GM23338 (cell line): Measurements from ENCODE around the gene SLC7A14. TPM values are rescaled to one million over a fixed set of nuclear protein-coding genes. Genes with fewer than 3 reads are reported as not detected.

Experiments used
- ATAC-seq: fragments of 200-7000 bp; cut with Tn5 transposase; 3 replicates; pipeline ENCODE4 v1.9.1; 2020
- DNase-seq: peaks from one replicate; pipeline ENCODE4 v3.0.0-alpha.2; 2015; ENCODE audit warnings: low spot score
- H2AFZ ChIP-seq: fragments of 200-600 bp; sonication (generic); 2 replicates; pipeline ENCODE4 v1.8.0; 2016; ENCODE audit warnings: antibody characterized with exemption, mild to moderate bottlenecking, moderate library complexity
- H3F3A ChIP-seq: fragments of 200-600 bp; sonication (generic); replicated peaks from 2 replicates; pipeline ENCODE4 v1.8.0; 2017; ENCODE audit warnings: antibody characterized with exemption, mixed run types, low read depth
- H3K27ac ChIP-seq: fragments of 200-600 bp; sonication (generic); 2 replicates; pipeline ENCODE4 v1.6.1; 2016; ENCODE audit warnings: low read depth
- H3K27me3 ChIP-seq: fragments of 200-600 bp; sonication (generic); 2 replicates; pipeline ENCODE4 v1.8.0; 2016; ENCODE audit warnings: mild to moderate bottlenecking, mixed run types, moderate library complexity; ENCODE audit not compliant: insufficient read depth
- H3K36me3 ChIP-seq: fragments of 200-600 bp; sonication (generic); 2 replicates; pipeline ENCODE4 v1.8.0; 2016; ENCODE audit warnings: mild to moderate bottlenecking; ENCODE audit not compliant: insufficient read depth
- H3K4me1 ChIP-seq: fragments of 200-600 bp; sonication (generic); 2 replicates; pipeline ENCODE4 v1.8.0; 2016; ENCODE audit warnings: mild to moderate bottlenecking, moderate library complexity; ENCODE audit not compliant: insufficient read depth
- H3K4me2 ChIP-seq: fragments of 200-600 bp; sonication (generic); 2 replicates; pipeline ENCODE4 v1.7.1; 2017; ENCODE audit warnings: mixed run types
- H3K4me3 ChIP-seq: fragments of 200-600 bp; sonication (generic); 2 replicates; pipeline ENCODE4 v1.6.1; 2016; ENCODE audit warnings: mixed run types
- H3K79me2 ChIP-seq: fragments of 200-600 bp; sonication (generic); replicated peaks from 2 replicates; pipeline ENCODE4 v1.8.0; 2017; ENCODE audit warnings: mild to moderate bottlenecking; ENCODE audit not compliant: insufficient read depth
- H3K9me2 ChIP-seq: fragments of 200-600 bp; sonication (generic); 2 replicates; pipeline ENCODE4 v1.8.0; 2017; ENCODE audit not compliant: insufficient read depth
- H4K20me1 ChIP-seq: fragments of 200-600 bp; sonication (generic); replicated peaks from 2 replicates; pipeline ENCODE4 v1.8.0; 2017; ENCODE audit warnings: mild to moderate bottlenecking; ENCODE audit not compliant: insufficient read depth
- H3K27ac Mint-ChIP-seq: 2 replicates; pipeline ENCODE4 v1.8.0; 2020; ENCODE audit warnings: inconsistent platforms, mild to moderate bottlenecking, moderate library complexity, mixed read lengths
- H3K27me3 Mint-ChIP-seq: 3 replicates; pipeline ENCODE4 v1.8.0; 2022; ENCODE audit warnings: low read depth, mild to moderate bottlenecking, moderate library complexity, mixed read lengths, inconsistent platforms; ENCODE audit not compliant: insufficient read depth, poor library complexity
- H3K36me3 Mint-ChIP-seq: 3 replicates; pipeline ENCODE4 v1.8.0; 2021; ENCODE audit warnings: low read depth, mild to moderate bottlenecking, inconsistent platforms, moderate library complexity, mixed read lengths
- H3K4me1 Mint-ChIP-seq: 3 replicates; pipeline ENCODE4 v1.8.0; 2020; ENCODE audit warnings: mild to moderate bottlenecking, inconsistent platforms, mixed read lengths
- H3K4me3 Mint-ChIP-seq: 3 replicates; pipeline ENCODE4 v1.8.0; 2021; ENCODE audit warnings: moderate library complexity, mild to moderate bottlenecking, inconsistent platforms, mixed read lengths
- H3K9me3 Mint-ChIP-seq: 3 replicates; pipeline ENCODE4 v1.8.0; 2020; ENCODE audit warnings: moderate library complexity, mild to moderate bottlenecking, inconsistent platforms, mixed read lengths
- EZH2 ChIP-seq: fragments of 200-600 bp; sonication (generic); IDR thresholded peaks from one replicate; pipeline ENCODE4 v1.8.0; 2017; ENCODE audit warnings: antibody characterized with exemption, mild to moderate bottlenecking, low read depth; ENCODE audit not compliant: unreplicated experiment
- NANOG ChIP-seq: IDR thresholded peaks from 2 replicates; pipeline ENCODE4 v1.6.1; 2016; ENCODE audit warnings: antibody characterized with exemption, borderline replicate concordance
- REST ChIP-seq: IDR thresholded peaks from one replicate; pipeline ENCODE4 v1.6.1; 2018; ENCODE audit warnings: antibody characterized with exemption; ENCODE audit not compliant: unreplicated experiment
- polyA plus RNA-seq: library from polyadenylated mRNA; unstranded; fragments of >200 nt; fragmentation: Nextera tagmentation; extraction: Ambion mirVana; gene quantifications from 2 replicates; pipeline ENCODE4 v1.2.1, GENCODE V29; 2016
- total RNA-seq: library from RNA; depleted of rRNA; stranded (reverse); fragments of >200 nt; shearing (Covaris generic); gene quantifications from 2 replicates; pipeline ENCODE4 v1.2.3, GENCODE V29; 2014
- TF ChIP-seq, protein P1 (sequence below): fragments of 250-450 bp; sonication (Bioruptor Pico); IDR thresholded peaks from 2 replicates; pipeline ENCODE4 v1.5.0; 2020; ENCODE audit warnings: mild to moderate bottlenecking, moderate library complexity
- TF ChIP-seq, protein P2 (sequence below): IDR thresholded peaks from 2 replicates; pipeline ENCODE4 v1.6.1; 2016; ENCODE audit warnings: antibody characterized with exemption
- TF ChIP-seq, protein P3 (sequence below), 2 experiments: fragments of 200-600 bp in 1 of 2; sonication (generic) in 1 of 2; conservative IDR thresholded peaks; 2 replicates each; pipeline versions ENCODE4 v1.5.1 to v1.6.1; 2016 to 2017; ENCODE audit warnings: antibody characterized with exemption in 2 of 2, low read depth in 2 of 2, mild to moderate bottlenecking in 2 of 2, moderate library complexity in 1 of 2

SLC7A14 gene
- total and polyA plus RNA-seq, 2 experiments from 2014 or later = 0.49 to 0.82 TPM

- TF ChIP-seq, protein P1, sequence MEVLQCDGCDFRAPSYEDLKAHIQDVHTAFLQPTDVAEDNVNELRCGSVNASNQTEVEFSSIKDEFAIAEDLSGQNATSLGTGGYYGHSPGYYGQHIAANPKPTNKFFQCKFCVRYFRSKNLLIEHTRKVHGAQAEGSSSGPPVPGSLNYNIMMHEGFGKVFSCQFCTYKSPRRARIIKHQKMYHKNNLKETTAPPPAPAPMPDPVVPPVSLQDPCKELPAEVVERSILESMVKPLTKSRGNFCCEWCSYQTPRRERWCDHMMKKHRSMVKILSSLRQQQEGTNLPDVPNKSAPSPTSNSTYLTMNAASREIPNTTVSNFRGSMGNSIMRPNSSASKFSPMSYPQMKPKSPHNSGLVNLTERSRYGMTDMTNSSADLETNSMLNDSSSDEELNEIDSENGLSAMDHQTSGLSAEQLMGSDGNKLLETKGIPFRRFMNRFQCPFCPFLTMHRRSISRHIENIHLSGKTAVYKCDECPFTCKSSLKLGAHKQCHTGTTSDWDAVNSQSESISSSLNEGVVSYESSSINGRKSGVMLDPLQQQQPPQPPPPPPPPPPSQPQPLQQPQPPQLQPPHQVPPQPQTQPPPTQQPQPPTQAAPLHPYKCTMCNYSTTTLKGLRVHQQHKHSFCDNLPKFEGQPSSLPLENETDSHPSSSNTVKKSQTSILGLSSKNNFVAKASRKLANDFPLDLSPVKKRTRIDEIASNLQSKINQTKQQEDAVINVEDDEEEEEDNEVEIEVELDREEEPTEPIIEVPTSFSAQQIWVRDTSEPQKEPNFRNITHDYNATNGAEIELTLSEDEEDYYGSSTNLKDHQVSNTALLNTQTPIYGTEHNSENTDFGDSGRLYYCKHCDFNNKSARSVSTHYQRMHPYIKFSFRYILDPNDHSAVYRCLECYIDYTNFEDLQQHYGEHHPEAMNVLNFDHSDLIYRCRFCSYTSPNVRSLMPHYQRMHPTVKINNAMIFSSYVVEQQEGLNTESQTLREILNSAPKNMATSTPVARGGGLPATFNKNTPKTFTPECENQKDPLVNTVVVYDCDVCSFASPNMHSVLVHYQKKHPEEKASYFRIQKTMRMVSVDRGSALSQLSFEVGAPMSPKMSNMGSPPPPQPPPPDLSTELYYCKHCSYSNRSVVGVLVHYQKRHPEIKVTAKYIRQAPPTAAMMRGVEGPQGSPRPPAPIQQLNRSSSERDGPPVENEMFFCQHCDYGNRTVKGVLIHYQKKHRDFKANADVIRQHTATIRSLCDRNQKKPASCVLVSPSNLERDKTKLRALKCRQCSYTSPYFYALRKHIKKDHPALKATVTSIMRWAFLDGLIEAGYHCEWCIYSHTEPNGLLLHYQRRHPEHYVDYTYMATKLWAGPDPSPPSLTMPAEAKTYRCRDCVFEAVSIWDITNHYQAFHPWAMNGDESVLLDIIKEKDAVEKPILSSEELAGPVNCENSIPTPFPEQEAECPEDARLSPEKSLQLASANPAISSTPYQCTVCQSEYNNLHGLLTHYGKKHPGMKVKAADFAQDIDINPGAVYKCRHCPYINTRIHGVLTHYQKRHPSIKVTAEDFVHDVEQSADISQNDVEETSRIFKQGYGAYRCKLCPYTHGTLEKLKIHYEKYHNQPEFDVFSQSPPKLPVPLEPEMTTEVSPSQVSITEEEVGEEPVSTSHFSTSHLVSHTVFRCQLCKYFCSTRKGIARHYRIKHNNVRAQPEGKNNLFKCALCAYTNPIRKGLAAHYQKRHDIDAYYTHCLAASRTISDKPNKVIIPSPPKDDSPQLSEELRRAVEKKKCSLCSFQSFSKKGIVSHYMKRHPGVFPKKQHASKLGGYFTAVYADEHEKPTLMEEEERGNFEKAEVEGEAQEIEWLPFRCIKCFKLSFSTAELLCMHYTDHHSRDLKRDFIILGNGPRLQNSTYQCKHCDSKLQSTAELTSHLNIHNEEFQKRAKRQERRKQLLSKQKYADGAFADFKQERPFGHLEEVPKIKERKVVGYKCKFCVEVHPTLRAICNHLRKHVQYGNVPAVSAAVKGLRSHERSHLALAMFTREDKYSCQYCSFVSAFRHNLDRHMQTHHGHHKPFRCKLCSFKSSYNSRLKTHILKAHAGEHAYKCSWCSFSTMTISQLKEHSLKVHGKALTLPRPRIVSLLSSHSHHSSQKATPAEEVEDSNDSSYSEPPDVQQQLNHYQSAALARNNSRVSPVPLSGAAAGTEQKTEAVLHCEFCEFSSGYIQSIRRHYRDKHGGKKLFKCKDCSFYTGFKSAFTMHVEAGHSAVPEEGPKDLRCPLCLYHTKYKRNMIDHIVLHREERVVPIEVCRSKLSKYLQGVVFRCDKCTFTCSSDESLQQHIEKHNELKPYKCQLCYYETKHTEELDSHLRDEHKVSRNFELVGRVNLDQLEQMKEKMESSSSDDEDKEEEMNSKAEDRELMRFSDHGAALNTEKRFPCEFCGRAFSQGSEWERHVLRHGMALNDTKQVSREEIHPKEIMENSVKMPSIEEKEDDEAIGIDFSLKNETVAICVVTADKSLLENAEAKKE (CRISPR knock-in tag) = no peak
- TF ChIP-seq, protein P2, sequence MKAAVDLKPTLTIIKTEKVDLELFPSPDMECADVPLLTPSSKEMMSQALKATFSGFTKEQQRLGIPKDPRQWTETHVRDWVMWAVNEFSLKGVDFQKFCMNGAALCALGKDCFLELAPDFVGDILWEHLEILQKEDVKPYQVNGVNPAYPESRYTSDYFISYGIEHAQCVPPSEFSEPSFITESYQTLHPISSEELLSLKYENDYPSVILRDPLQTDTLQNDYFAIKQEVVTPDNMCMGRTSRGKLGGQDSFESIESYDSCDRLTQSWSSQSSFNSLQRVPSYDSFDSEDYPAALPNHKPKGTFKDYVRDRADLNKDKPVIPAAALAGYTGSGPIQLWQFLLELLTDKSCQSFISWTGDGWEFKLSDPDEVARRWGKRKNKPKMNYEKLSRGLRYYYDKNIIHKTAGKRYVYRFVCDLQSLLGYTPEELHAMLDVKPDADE = no peak
- TF ChIP-seq EZH2 (no peak), NANOG (no peak)
Observed at GRCh38 chr3:170413291-170413690, 172.6 kb downstream of the SLC7A14 start (continued).

- H3K4me3 ChIP-seq = no peak overlapping the region
- peaks cover 8% of the 10 kb centered on the region for H3K4me1 Mint-ChIP-seq
- no peaks in the 10 kb centered on the region for H4K20me1 ChIP-seq
- ATAC-seq (no peak), DNase-seq (peak; percentile 39)
- H3K4me3 Mint-ChIP-seq = no peak overlapping the region
- H3K27ac ChIP-seq = no peak overlapping the region
- H3K9me3 Mint-ChIP-seq = no peaks in the 10 kb centered on the region
- H3K27me3 Mint-ChIP-seq = peaks cover 2% of the 10 kb centered on the region
- TF ChIP-seq REST = no peak
- TF ChIP-seq, protein P3, sequence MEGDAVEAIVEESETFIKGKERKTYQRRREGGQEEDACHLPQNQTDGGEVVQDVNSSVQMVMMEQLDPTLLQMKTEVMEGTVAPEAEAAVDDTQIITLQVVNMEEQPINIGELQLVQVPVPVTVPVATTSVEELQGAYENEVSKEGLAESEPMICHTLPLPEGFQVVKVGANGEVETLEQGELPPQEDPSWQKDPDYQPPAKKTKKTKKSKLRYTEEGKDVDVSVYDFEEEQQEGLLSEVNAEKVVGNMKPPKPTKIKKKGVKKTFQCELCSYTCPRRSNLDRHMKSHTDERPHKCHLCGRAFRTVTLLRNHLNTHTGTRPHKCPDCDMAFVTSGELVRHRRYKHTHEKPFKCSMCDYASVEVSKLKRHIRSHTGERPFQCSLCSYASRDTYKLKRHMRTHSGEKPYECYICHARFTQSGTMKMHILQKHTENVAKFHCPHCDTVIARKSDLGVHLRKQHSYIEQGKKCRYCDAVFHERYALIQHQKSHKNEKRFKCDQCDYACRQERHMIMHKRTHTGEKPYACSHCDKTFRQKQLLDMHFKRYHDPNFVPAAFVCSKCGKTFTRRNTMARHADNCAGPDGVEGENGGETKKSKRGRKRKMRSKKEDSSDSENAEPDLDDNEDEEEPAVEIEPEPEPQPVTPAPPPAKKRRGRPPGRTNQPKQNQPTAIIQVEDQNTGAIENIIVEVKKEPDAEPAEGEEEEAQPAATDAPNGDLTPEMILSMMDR (conservative IDR thresholded peaks at IDR 0.05; ENCODE audit: low read depth in 2 of 2) = peak; percentile 60 to 62
- H3K4me2 ChIP-seq = no peak overlapping the region
- H3K4me1 ChIP-seq = no peaks in the 10 kb centered on the region
- H3K79me2 ChIP-seq = no peaks in the 10 kb centered on the region
- no peak overlapping the region for H3K27ac Mint-ChIP-seq
- H3K36me3 Mint-ChIP-seq = no peaks in the 10 kb centered on the region
- no peaks in the 10 kb centered on the region for H3K36me3 ChIP-seq
- H3K9me2 ChIP-seq = no peaks in the 10 kb centered on the region
- no peak overlapping the region for H2AFZ ChIP-seq
- H3F3A ChIP-seq = 0 out of 2 replicates have a peak, but pooled peaks cover 5% of the 10 kb centered on the region
- no peaks in the 10 kb centered on the region for H3K27me3 ChIP-seq
Observed at GRCh38 chr3:170410428-170411029, 175.3 kb downstream of the SLC7A14 start.
